Measurements from ENCODE around the gene MFAP2.

The MFAP2 gene

GRCh38 chr1:16999863-17000262 is 19.4 kb upstream of the MFAP2 start:
- TF ChIP-seq SIN3A (IDR thresholded peaks at IDR 0.05; ENCODE audit: borderline replicate concordance, insufficient read depth, low read length) (no peak), POLR2AphosphoS5 (IDR thresholded peaks at IDR 0.05; ENCODE audit: low read depth, low read length) (no peak), TAF1 (IDR thresholded peaks at IDR 0.05; ENCODE audit: borderline replicate concordance, insufficient read depth, low read length) (no peak), FOXP2 (optimal IDR thresholded peaks at IDR 0.05; ENCODE audit: borderline replicate concordance, extremely low read depth, extremely low read length, insufficient read depth) (no peak)
- TF ChIP-seq, protein P1, sequence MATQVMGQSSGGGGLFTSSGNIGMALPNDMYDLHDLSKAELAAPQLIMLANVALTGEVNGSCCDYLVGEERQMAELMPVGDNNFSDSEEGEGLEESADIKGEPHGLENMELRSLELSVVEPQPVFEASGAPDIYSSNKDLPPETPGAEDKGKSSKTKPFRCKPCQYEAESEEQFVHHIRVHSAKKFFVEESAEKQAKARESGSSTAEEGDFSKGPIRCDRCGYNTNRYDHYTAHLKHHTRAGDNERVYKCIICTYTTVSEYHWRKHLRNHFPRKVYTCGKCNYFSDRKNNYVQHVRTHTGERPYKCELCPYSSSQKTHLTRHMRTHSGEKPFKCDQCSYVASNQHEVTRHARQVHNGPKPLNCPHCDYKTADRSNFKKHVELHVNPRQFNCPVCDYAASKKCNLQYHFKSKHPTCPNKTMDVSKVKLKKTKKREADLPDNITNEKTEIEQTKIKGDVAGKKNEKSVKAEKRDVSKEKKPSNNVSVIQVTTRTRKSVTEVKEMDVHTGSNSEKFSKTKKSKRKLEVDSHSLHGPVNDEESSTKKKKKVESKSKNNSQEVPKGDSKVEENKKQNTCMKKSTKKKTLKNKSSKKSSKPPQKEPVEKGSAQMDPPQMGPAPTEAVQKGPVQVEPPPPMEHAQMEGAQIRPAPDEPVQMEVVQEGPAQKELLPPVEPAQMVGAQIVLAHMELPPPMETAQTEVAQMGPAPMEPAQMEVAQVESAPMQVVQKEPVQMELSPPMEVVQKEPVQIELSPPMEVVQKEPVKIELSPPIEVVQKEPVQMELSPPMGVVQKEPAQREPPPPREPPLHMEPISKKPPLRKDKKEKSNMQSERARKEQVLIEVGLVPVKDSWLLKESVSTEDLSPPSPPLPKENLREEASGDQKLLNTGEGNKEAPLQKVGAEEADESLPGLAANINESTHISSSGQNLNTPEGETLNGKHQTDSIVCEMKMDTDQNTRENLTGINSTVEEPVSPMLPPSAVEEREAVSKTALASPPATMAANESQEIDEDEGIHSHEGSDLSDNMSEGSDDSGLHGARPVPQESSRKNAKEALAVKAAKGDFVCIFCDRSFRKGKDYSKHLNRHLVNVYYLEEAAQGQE (IDR thresholded peaks at IDR 0.05; ENCODE audit: insufficient read depth in 1 of 2, low read depth in 2 of 2, low read length in 2 of 2), result no peak

GRCh38 chr1:16998589-16998988 is 18.2 kb upstream of the MFAP2 start:
- TF ChIP-seq SIN3A (IDR thresholded peaks at IDR 0.05; ENCODE audit: borderline replicate concordance, insufficient read depth, low read length) (no peak), FOXP2 (optimal IDR thresholded peaks at IDR 0.05; ENCODE audit: borderline replicate concordance, extremely low read depth, extremely low read length, insufficient read depth) (no peak), POLR2AphosphoS5 (IDR thresholded peaks at IDR 0.05; ENCODE audit: low read depth, low read length) (no peak), TAF1 (IDR thresholded peaks at IDR 0.05; ENCODE audit: borderline replicate concordance, insufficient read depth, low read length) (no peak)
- TF ChIP-seq, protein P1 (IDR thresholded peaks at IDR 0.05; ENCODE audit: insufficient read depth in 1 of 2, low read depth in 2 of 2, low read length in 2 of 2), result no peak

DNA sequence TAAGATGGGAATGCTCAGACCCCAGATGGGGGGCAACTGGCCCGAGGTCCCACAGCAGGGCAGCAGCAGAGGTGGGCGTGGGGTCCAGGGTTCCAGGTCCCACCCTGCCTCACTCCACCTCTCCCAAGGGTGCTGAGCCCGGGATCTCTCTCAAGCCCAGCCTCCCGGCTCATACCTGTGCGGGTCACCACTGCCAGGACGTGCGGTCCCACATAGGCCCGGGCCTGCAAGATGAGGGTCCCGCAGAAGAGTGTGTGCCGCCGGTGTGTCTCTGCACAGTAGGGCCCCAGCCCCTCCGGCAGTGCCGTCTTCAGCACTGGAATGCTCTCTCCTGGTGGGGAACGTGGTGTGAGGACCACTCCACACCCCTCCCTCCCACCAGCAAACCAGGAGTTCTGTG is 16.4 kb upstream of the MFAP2 start:
- TF ChIP-seq POLR2AphosphoS5 (IDR thresholded peaks at IDR 0.05; ENCODE audit: low read depth, low read length), result no peak
- no peak for TF ChIP-seq FOXP2 (optimal IDR thresholded peaks at IDR 0.05; ENCODE audit: borderline replicate concordance, extremely low read depth, extremely low read length, insufficient read depth)
- no peak for TF ChIP-seq TAF1 (IDR thresholded peaks at IDR 0.05; ENCODE audit: borderline replicate concordance, insufficient read depth, low read length)

DNA sequence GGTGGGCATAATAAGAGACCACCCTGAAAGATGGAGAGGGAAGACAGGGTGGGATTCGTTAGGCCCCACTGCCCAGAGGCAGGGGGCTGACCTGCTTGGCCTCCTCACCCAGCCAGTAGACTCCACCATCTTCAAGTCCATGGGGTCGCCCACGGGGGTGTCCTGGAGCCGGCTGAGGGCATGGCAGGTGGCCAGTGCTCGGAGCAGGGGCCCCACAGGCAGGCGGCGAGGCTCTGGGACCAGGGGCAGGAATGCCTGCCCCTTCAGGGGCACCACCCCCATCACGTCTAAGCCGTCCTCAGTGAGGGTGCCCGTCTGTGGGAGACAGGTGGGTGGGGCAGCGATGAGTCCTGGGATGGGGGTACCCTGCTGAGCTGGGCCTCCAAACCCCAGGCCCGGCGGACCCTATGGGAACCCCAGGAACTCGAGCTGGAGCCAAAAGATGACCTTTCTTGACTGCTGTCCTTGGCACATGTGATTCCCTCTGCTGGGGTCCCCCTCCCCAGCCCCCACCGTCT is 13.2 kb upstream of the MFAP2 start:
- no peak for TF ChIP-seq TAF1 (IDR thresholded peaks at IDR 0.05; ENCODE audit: borderline replicate concordance, insufficient read depth, low read length)
- TF ChIP-seq, protein P1 (IDR thresholded peaks at IDR 0.05; ENCODE audit: insufficient read depth in 1 of 2, low read depth in 2 of 2, low read length in 2 of 2), result no peak
- TF ChIP-seq SIN3A (IDR thresholded peaks at IDR 0.05; ENCODE audit: borderline replicate concordance, insufficient read depth, low read length), result no peak
- no peak for TF ChIP-seq POLR2AphosphoS5 (IDR thresholded peaks at IDR 0.05; ENCODE audit: low read depth, low read length)
- TF ChIP-seq FOXP2 (optimal IDR thresholded peaks at IDR 0.05; ENCODE audit: borderline replicate concordance, extremely low read depth, extremely low read length, insufficient read depth), result no peak

- TF ChIP-seq POLR2AphosphoS5 (IDR thresholded peaks at IDR 0.05; ENCODE audit: low read depth, low read length) (no peak), SIN3A (IDR thresholded peaks at IDR 0.05; ENCODE audit: borderline replicate concordance, insufficient read depth, low read length) (no peak), FOXP2 (optimal IDR thresholded peaks at IDR 0.05; ENCODE audit: borderline replicate concordance, extremely low read depth, extremely low read length, insufficient read depth) (no peak), TAF1 (IDR thresholded peaks at IDR 0.05; ENCODE audit: borderline replicate concordance, insufficient read depth, low read length) (no peak)
- TF ChIP-seq, protein P1 (IDR thresholded peaks at IDR 0.05; ENCODE audit: insufficient read depth in 1 of 2, low read depth in 2 of 2, low read length in 2 of 2), result no peak
Observed at GRCh38 chr1:16992675-16993074, 12.3 kb upstream of the MFAP2 start.

Data from PFSK-1 (cell line).